Trophoblast cell (in vitro differentiated cells and primary cell): ENCODE results near the gene ACOT7.
A peak's percentile ranks its signal among the peaks of the same experiment; 100 is the strongest.

Experiments used
- DNase-seq, 2 donors: peaks; one replicate each; pipeline ENCODE4 v3.0.0-alpha.2; 2016
- H2AFZ ChIP-seq: 2 replicates; pipeline ENCODE4 v1.6.1; 2013; ENCODE audit warnings: low read length, moderate library complexity, mild to moderate bottlenecking; ENCODE audit not compliant: insufficient read depth, poor library complexity
- H2AK5ac ChIP-seq: 2 replicates; pipeline ENCODE4 v1.6.1; 2013; ENCODE audit warnings: mild to moderate bottlenecking, low read length
- H2BK120ac ChIP-seq: 2 replicates; pipeline ENCODE4 v1.6.1; 2013; ENCODE audit warnings: low read length, mild to moderate bottlenecking, moderate library complexity; ENCODE audit not compliant: insufficient read depth, poor library complexity
- H2BK12ac ChIP-seq: 2 replicates; pipeline ENCODE4 v1.6.1; 2013; ENCODE audit warnings: mild to moderate bottlenecking, low read length, moderate library complexity
- H2BK5ac ChIP-seq: 2 replicates; pipeline ENCODE4 v1.6.1; 2013; ENCODE audit warnings: low read length, low read depth, moderate library complexity, mild to moderate bottlenecking; ENCODE audit not compliant: poor library complexity
- H3K14ac ChIP-seq: 2 replicates; pipeline ENCODE4 v1.6.1; 2013; ENCODE audit warnings: mild to moderate bottlenecking, low read length
- H3K18ac ChIP-seq: 2 replicates; pipeline ENCODE4 v1.6.1; 2013; ENCODE audit warnings: mild to moderate bottlenecking, low read length
- H3K23ac ChIP-seq: 2 replicates; pipeline ENCODE4 v1.6.1; 2013; ENCODE audit warnings: low read length
- H3K27ac ChIP-seq: 2 replicates; pipeline ENCODE4 v1.5.1; 2013; ENCODE audit warnings: low read depth, mild to moderate bottlenecking, inconsistent platforms, low read length, moderate library complexity
- H3K27me3 ChIP-seq: 2 replicates; pipeline ENCODE4 v1.6.1; 2013; ENCODE audit warnings: inconsistent platforms, mild to moderate bottlenecking, low read length, moderate library complexity; ENCODE audit not compliant: insufficient read depth
- H3K36me3 ChIP-seq, 2 experiments: 1 replicate in 1 of 2; 2 replicates in 1 of 2; pipeline ENCODE4 v1.6.1; 2013; ENCODE audit warnings: low read length in 2 of 2, mild to moderate bottlenecking in 2 of 2, moderate library complexity in 1 of 2; ENCODE audit not compliant: insufficient read depth in 2 of 2, control insufficient read depth in 1 of 2
- H3K4ac ChIP-seq: 2 replicates; pipeline ENCODE4 v1.6.1; 2013; ENCODE audit warnings: low read depth, mild to moderate bottlenecking, low read length, moderate library complexity
- H3K4me1 ChIP-seq, 2 experiments: 1 replicate in 1 of 2; 2 replicates in 1 of 2; pipeline ENCODE4 v1.6.1; 2013; ENCODE audit warnings: low read length in 2 of 2, mild to moderate bottlenecking in 2 of 2, moderate library complexity in 1 of 2; ENCODE audit not compliant: insufficient read depth in 2 of 2, control insufficient read depth in 1 of 2
- H3K4me2 ChIP-seq: 2 replicates; pipeline ENCODE4 v1.6.1; 2013; ENCODE audit warnings: inconsistent platforms, mild to moderate bottlenecking, low read length, moderate library complexity
- H3K4me3 ChIP-seq: 2 replicates; pipeline ENCODE4 v1.5.1; 2013; ENCODE audit warnings: mild to moderate bottlenecking, low read depth, low read length, inconsistent platforms
- H3K79me1 ChIP-seq: one replicate; pipeline ENCODE4 v1.6.1; 2013; ENCODE audit warnings: low read length
- H3K79me2 ChIP-seq: 2 replicates; pipeline ENCODE4 v1.6.1; 2013; ENCODE audit warnings: low read length, mild to moderate bottlenecking; ENCODE audit not compliant: control insufficient read depth, insufficient read depth, poor library complexity
- H3K9ac ChIP-seq: 2 replicates; pipeline ENCODE4 v1.6.1; 2013; ENCODE audit warnings: mild to moderate bottlenecking, low read length
- H3K9me3 ChIP-seq: 2 replicates; pipeline ENCODE4 v1.6.1; 2013; ENCODE audit warnings: low read depth, mild to moderate bottlenecking, control low read depth, inconsistent platforms, low read length; ENCODE audit not compliant: insufficient read depth
- H4K12ac ChIP-seq: 2 replicates; pipeline ENCODE4 v1.6.1; 2013; ENCODE audit warnings: low read depth, mild to moderate bottlenecking, low read length, moderate library complexity
- H4K8ac ChIP-seq: 2 replicates; pipeline ENCODE4 v1.6.1; 2013; ENCODE audit warnings: low read depth, mild to moderate bottlenecking, low read length, moderate library complexity
- H4K91ac ChIP-seq: one replicate; pipeline ENCODE4 v1.6.1; 2013; ENCODE audit warnings: low read depth, mild to moderate bottlenecking, low read length, moderate library complexity
- WGBS: extraction: QIAGEN DNeasy Blood & Tissue Kit; methylation state at CpG from one replicate; pipeline ENCODE4 v1.1.7; 2013; ENCODE audit warnings: missing lambda C conversion rate; ENCODE audit not compliant: insufficient read length, insufficient coverage; ENCODE audit errors: extremely low coverage; 5-methylcytosine and 5-hydroxymethylcytosine counted together

The ACOT7 gene

GRCh38 chr1:6271554-6271953 lies 122.0 kb downstream of the ACOT7 start:
- DNase-seq = no peak
- H3K4me1 ChIP-seq = peaks cover 0 to 2% of the 10 kb centered on the region in 2 experiments
- H3K36me3 ChIP-seq = peaks cover 0 to 2% of the 10 kb centered on the region in 2 experiments
- no peak overlapping the region for H3K9ac ChIP-seq
- no peaks in the 10 kb centered on the region for H3K27me3 ChIP-seq
- no peak overlapping the region for H2BK12ac ChIP-seq
- no CpG with 5 or more reads among the region's 12 CpGs for WGBS
- H3K79me2 ChIP-seq = no peaks in the 10 kb centered on the region
- H3K23ac ChIP-seq = no peak overlapping the region
- peak overlapping the region; percentile 10 for H3K4me3 ChIP-seq
- H3K14ac ChIP-seq = no peak overlapping the region
- H3K4ac ChIP-seq = no peak overlapping the region
- no peak overlapping the region for H2AFZ ChIP-seq
- H4K8ac ChIP-seq = no peak overlapping the region
- no peaks in the 10 kb centered on the region for H3K79me1 ChIP-seq
- H4K91ac ChIP-seq = no peak overlapping the region
- no peak overlapping the region for H3K27ac ChIP-seq
- no peak overlapping the region for H3K4me2 ChIP-seq
- H3K18ac ChIP-seq = no peak overlapping the region
- no peak overlapping the region for H2BK5ac ChIP-seq
- peaks cover 2% of the 10 kb centered on the region for H3K9me3 ChIP-seq
- H2AK5ac ChIP-seq = no peak overlapping the region
- H2BK120ac ChIP-seq = no peak overlapping the region
- H4K12ac ChIP-seq = no peak overlapping the region

DNA sequence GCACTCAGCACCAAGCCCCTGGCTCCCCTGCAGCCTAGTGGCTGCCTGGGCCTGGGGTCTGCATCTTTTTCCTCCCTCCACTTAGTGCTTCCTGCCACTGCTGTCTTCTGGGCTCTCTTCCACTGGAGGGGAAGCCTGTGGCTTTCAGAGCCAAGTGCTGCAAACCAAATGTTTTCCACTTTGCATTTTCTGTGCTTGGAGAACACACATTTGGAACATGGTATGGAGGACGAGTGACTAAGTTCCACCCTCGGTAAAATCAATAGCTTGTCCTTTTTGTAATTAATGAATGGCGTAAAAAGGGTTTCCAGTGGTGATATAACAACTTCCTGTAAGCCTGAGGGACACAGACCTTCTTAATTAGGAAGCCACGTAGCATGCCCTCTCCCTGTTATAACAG lies 122.6 kb downstream of the ACOT7 start:
- WGBS = no CpG with 5 or more reads among the region's 4 CpGs

DNA sequence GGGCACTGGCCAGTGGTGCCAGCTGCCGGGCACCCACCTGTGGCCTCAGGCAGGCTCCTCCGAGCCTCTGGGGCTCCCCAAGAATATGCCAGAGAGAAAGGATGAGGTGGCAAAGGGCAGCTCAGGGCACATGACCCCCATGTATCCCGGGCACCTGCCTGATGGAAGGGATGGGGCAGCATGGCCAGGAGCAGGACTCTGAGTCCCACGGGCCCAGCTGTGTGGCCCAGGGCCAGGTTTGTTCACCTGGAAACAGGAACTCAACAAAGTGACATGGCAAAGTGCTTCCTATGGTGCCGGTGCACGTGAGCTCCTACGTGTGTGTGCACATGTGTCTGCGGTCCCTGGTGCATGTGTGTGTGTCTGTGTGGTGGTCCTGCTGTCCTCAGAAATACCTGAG lies 123.2 kb downstream of the ACOT7 start:
- Histone ChIP-seq H3K4ac (no peak overlapping the region), H3K79me2 (no peaks in the 10 kb centered on the region), H3K4me3 (no peak overlapping the region), H3K36me3 (peaks cover 0 to 2% of the 10 kb centered on the region in 2 experiments), H2AK5ac (no peak overlapping the region), H4K8ac (no peak overlapping the region), H2AFZ (no peak overlapping the region), H3K27me3 (no peaks in the 10 kb centered on the region), H3K4me1 (no peaks in the 10 kb centered on the region), H3K9ac (no peak overlapping the region), H3K4me2 (no peak overlapping the region), H2BK12ac (no peak overlapping the region), H3K9me3 (peaks cover 2% of the 10 kb centered on the region), H2BK120ac (no peak overlapping the region), H4K12ac (no peak overlapping the region), H3K18ac (no peak overlapping the region), H4K91ac (no peak overlapping the region), H3K14ac (no peak overlapping the region), H3K27ac (no peak overlapping the region), H2BK5ac (no peak overlapping the region), H3K23ac (no peak overlapping the region), H3K79me1 (no peaks in the 10 kb centered on the region)
- no peak for DNase-seq
- no CpG with 5 or more reads among the region's 8 CpGs for WGBS

More for the DNA sequence above, 122.6 kb downstream of the ACOT7 start:
- DNase-seq = no peak
- Histone ChIP-seq H4K8ac (no peak overlapping the region), H3K14ac (no peak overlapping the region), H3K79me2 (no peaks in the 10 kb centered on the region), H3K4me3 (no peak overlapping the region), H3K36me3 (peaks cover 0 to 2% of the 10 kb centered on the region in 2 experiments), H3K9ac (no peak overlapping the region), H2BK120ac (no peak overlapping the region), H4K91ac (no peak overlapping the region), H3K18ac (no peak overlapping the region), H3K27ac (no peak overlapping the region), H3K27me3 (no peaks in the 10 kb centered on the region), H3K4me2 (no peak overlapping the region), H3K4me1 (no peaks in the 10 kb centered on the region), H2BK5ac (no peak overlapping the region), H3K9me3 (peaks cover 2% of the 10 kb centered on the region), H3K79me1 (no peaks in the 10 kb centered on the region), H2BK12ac (no peak overlapping the region), H2AFZ (no peak overlapping the region), H3K4ac (no peak overlapping the region), H3K23ac (no peak overlapping the region), H2AK5ac (no peak overlapping the region), H4K12ac (no peak overlapping the region)

DNA sequence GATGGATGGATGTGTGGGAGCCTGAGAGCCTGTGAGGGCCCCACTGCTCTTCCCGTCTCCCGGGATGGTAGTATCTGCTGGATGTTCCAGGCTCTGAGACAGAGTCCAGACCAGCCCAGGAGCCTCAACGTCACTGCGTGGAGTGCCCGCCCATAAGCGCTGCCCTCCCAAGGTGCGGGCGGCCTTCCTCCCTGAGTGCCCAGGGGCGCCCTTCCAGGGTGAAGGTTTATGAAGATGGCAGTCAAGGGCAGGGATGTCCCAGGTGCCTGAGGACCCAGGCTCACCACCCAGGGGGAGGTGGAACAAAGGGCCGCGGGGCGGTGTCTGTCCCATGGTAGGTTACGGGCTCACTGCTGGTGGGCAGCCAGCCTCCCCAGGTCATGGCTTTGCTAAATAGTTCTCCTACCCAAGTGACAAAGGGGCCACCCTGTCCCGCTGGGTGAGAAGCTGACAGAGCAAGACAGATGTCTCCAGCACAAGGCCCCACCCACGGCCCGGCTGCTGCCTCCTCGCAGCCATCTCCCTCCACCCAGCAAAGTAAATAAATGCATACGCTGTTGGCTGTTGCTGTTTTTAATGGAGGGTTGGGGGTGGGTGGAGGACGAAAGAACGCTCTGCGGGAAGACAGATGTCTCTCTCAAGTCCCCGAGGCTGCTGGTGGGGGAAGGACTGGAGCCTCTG lies 123.7 kb downstream of the ACOT7 start:
- H3K9ac ChIP-seq = no peak overlapping the region
- H3K4ac ChIP-seq = no peak overlapping the region
- WGBS = no CpG with 5 or more reads among the region's 22 CpGs
- no peaks in the 10 kb centered on the region for H3K79me1 ChIP-seq
- H4K12ac ChIP-seq = no peak overlapping the region
- no peak overlapping the region for H4K91ac ChIP-seq
- H2BK5ac ChIP-seq = no peak overlapping the region
- H3K18ac ChIP-seq = no peak overlapping the region
- H2BK120ac ChIP-seq = no peak overlapping the region
- no peak overlapping the region for H3K27ac ChIP-seq
- no peak overlapping the region for H3K4me3 ChIP-seq
- no peak overlapping the region for H2BK12ac ChIP-seq
- no peak for DNase-seq
- no peak overlapping the region for H4K8ac ChIP-seq
- no peaks in the 10 kb centered on the region for H3K79me2 ChIP-seq
- no peak overlapping the region for H3K14ac ChIP-seq
- H3K4me2 ChIP-seq = no peak overlapping the region
- no peaks in the 10 kb centered on the region for H3K27me3 ChIP-seq
- no peak overlapping the region for H2AK5ac ChIP-seq
- H3K36me3 ChIP-seq = peaks cover 0 to 2% of the 10 kb centered on the region in 2 experiments
- H2AFZ ChIP-seq = no peak overlapping the region
- no peaks in the 10 kb centered on the region for H3K4me1 ChIP-seq
- no peak overlapping the region for H3K23ac ChIP-seq
- H3K9me3 ChIP-seq = peaks cover 2% of the 10 kb centered on the region
